Fibroblast of villous mesenchyme (primary cell): Measurements from ENCODE around the gene CARD14. TPM values are rescaled to one million over a fixed set of nuclear protein-coding genes. Genes with fewer than 3 reads are reported as not detected.
"Not testable (repeated sequence)": the region's sequence is repeated elsewhere in the genome, so short reads cannot be mapped to it uniquely, and the experiment has no call there.

Experiments used
- DNase-seq: peaks from one replicate; pipeline ENCODE4 v3.0.0-alpha.2; 2010; ENCODE audit warnings: low read depth
- H3K4me3 ChIP-seq: 2 replicates; pipeline ENCODE4 v1.5.1; 2011; ENCODE audit warnings: low read depth, mild to moderate bottlenecking, low read length
- total RNA-seq: library from RNA; depleted of rRNA; stranded (reverse); fragments of >200 nt; gene quantifications from 2 replicates; pipeline ENCODE4 v1.2.3, GENCODE V29; 2012
- TF ChIP-seq, protein P1 (sequence below): IDR thresholded peaks from 2 replicates; pipeline ENCODE4 v1.5.1; 2012; ENCODE audit warnings: low read depth, mild to moderate bottlenecking, low read length; ENCODE audit not compliant: insufficient read depth

CARD14 gene
- total RNA-seq, 1 donor = under 0.01 TPM

DNA sequence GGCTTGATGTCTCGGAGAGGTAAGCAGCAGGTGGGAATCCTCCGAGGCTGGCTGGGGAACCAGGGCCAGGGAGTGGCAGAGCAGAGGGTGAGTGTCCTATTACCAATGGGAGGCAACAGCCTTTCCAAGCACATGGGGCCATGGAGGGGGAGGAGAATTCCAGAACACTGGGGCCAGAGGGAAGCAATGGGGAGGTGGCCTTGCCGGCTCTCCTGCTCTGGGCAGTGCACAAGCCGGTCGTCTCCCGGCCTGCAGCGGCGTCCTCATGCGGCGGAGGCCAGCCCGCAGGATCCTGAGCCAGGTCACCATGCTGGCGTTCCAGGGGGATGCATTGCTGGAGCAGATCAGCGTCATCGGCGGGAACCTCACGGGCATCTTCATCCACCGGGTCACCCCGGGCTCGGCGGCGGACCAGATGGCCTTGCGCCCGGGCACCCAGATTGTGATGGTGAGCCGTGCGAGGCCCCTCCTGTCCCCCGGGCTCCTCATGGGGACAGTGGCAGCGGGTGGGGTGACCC, 28.4 kb downstream of the CARD14 start:
- TF ChIP-seq, protein P1, sequence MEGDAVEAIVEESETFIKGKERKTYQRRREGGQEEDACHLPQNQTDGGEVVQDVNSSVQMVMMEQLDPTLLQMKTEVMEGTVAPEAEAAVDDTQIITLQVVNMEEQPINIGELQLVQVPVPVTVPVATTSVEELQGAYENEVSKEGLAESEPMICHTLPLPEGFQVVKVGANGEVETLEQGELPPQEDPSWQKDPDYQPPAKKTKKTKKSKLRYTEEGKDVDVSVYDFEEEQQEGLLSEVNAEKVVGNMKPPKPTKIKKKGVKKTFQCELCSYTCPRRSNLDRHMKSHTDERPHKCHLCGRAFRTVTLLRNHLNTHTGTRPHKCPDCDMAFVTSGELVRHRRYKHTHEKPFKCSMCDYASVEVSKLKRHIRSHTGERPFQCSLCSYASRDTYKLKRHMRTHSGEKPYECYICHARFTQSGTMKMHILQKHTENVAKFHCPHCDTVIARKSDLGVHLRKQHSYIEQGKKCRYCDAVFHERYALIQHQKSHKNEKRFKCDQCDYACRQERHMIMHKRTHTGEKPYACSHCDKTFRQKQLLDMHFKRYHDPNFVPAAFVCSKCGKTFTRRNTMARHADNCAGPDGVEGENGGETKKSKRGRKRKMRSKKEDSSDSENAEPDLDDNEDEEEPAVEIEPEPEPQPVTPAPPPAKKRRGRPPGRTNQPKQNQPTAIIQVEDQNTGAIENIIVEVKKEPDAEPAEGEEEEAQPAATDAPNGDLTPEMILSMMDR = no peak
- DNase-seq = peak; percentile 17
- H3K4me3 ChIP-seq = no peak overlapping the region

DNA sequence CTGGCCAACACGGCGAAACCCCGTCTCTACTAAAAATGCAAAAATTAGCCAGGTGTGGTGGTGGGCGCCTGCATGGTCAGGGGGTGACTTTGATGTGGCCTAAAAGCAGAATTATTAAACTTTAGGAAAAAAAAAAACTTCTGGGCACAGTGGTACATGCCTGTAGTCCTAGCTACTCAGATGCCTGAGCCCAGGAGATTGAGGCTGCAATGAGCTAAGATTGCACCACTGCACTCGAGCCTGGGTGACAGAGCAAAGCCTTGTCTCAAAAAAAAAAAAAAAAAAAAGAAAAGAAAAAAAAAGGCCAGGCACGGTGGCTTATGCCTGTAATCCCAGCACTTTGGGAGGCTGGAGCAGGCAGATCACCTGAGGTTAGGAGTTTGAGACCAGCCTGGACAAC, 29.5 kb downstream of the CARD14 start:
- DNase-seq, H3K4me3 ChIP-seq: not testable (repeated sequence)

DNA sequence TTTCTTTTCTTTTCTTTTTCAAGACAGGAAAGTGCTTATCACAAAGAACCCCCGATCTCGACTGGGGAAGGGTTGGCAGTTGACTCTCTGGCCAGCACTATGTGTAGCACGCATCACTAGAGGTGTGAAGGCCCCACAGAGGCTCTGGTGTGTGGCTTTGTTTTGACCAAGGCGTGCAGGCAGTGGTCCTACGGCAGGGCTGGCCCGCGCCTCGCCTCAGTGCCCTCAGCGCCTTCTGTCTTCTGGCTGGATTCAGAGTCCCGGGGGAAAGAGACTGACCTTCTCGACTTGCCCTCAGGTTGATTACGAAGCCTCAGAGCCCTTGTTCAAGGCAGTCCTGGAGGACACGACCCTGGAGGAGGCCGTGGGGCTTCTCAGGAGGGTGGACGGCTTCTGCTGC, 31.6 kb downstream of the CARD14 start:
- H3K4me3 ChIP-seq = no peak overlapping the region
- TF ChIP-seq, protein P1 = no peak
- no peak for DNase-seq

DNA sequence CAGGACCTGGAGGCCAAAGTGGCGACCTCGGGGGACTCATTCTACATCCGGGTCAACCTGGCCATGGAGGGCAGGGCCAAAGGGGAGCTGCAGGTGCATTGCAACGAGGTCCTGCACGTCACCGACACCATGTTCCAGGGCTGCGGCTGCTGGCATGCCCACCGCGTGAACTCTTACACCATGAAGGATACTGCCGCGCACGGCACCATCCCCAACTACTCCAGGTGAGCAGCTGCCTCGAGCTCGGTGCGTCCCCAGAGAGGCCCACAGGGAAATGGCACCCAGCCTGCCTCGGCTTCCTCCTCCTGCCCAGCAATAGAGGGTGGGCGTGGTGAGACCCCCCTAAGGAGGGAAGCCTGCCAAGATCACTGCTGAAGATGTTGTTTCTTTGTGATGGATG, 32.4 kb downstream of the CARD14 start:
- no peak overlapping the region for H3K4me3 ChIP-seq
- no peak for DNase-seq
- TF ChIP-seq, protein P1 = no peak

DNA sequence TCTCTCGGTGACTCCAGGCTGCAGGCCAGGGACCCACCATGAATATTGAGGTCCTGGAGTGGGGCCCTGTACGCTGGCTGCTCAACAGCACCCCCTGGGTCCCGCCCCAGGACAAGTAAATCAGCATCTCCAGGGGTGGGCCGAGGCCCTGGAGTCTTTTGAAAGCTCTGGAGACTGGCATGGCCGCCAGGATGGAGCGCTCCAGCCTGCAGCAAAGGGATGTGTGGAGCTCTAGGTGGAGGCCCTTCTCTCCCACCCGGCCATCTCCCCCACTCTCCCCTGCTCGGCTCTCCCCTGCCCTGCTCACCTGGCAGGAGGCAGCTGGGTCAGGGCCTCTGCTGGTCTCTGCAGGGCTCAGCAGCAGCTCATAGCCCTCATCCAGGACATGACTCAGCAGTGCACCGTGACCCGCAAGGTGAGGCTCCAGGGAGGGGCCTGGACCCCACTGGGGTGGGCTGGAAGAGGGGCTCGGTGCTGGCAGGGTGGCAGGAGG, 33.7 kb downstream of the CARD14 start:
- no peak for DNase-seq
- H3K4me3 ChIP-seq = no peak overlapping the region
- TF ChIP-seq, protein P1 = no peak

DNA sequence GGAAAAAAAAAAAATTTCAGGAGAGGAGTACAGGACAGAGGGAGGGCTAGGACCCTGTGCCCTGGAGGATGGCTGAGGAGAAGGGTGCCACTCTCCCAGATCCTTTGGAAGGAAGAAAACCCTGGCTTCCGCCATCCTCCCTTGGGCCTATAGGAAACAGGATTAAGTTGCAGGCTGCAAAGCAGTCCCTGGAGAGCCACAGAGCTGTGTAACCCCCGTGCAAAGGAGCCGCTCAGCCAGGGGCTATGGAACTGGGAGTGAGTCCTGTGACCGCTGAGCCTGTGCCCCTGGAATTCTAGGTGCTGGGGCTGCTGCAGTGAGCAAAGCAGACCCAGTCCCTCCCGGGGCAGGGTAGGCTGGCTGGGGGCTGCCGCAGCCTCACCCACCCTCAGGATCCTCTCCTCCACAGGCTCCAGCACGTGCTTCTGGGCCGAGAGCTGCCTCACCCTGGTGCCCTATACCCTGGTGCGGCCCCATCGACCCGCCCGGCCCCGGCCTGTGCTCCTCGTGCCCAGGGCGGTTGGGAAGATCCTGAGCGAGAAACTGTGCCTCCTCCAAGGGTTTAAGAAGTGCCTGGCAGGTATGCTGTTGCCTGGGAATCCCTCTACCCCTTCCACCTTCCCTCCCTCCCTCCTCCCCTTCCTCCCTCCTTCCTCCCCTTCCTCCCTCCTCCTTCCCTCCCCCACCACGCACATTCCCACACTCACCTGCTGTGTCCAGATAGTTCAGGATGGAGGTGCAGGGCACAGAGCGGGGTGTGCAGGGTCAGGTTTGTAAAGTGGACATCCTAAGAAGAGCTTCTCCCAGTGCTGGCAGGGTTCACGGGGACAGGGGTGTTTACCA, 35.0 kb downstream of the CARD14 start:
- no peak for DNase-seq
- TF ChIP-seq, protein P1 = no peak
- no peak overlapping the region for H3K4me3 ChIP-seq

DNA sequence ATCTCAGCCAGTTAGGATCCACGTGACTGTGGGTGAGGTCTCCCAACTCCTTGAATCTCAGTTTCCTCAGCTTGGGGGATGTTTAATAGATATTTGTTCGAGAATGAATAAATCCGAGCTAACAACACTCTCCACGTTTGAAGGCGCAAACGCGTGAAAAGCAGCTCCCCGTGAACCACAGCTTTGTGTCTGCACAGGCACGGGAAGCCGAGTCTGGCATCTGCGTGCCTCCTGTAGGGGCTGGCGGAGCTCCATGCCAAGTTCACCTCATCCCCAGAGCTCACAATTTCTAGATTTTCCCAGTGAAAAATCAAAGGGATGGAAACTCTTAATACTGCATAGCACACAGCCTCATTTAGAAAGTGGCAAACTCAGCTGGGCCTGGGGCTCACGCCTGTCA, 36.0 kb downstream of the CARD14 start:
- TF ChIP-seq, protein P1 = no peak
- no peak overlapping the region for H3K4me3 ChIP-seq
- DNase-seq = no peak
